HG02763 (cell line): ENCODE data around the gene NME3.

Experiments
- ATAC-seq: cut with Tn5 transposase; IDR thresholded peaks from one replicate; pipeline ENCODE4 v1.9.1; 2021; ENCODE audit warnings: mild to moderate bottlenecking, moderate library complexity; ENCODE audit not compliant: unreplicated experiment

NME3 gene

DNA sequence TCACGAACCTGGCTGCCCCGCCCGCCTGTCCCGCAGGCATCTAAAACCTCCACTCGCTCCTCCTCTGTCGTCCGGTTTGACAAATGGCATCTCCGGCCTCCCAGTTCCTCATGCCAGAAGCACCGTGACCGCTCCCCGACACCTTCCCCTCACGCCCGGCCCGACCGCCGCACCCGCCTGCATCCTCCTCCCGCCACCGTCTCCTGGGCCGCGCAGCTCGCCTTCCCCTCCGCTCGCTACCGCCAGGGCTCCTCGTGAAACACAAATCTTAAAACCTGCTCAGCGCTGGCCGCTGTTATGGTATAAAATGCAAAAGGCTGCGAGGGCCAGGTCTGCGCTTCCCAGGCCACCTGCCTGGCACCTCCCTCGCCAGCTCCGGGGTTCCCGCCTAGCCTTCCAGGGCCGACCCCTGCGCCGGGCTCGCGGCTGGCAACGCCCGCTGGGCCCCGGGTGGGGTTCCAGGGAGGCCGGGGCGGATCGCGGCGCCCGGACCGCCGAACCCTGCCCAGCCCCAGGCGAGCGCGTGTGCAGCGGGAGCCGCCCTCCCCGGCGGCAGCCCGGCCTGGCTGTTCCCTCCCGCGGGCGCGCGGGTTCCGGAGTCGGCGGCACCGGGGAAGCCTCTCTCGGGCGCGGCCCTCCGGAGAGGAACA lies 10.5 kb upstream of the NME3 start:
- ATAC-seq = peak; percentile 1

DNA sequence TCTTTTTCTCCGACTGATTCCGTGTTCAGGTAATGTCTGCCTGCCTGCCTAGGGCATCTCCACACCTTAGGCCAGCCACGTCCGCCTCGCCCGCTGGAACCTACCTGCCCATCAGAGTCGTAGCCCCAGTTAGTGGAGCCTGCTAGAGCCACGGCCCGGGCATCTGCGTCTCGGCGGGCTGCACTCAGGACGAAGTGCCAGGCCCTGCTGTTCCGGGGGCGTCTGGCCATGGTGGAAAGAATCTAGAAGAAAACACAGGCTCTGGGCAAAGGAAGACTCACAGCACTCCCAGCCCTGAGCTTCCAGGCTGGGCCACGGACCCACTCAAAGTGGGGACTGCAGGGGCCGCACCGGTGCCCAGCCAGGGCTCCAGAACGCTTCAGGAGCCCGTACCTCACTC lies 9.9 kb upstream of the NME3 start:
- ATAC-seq = no peak

DNA sequence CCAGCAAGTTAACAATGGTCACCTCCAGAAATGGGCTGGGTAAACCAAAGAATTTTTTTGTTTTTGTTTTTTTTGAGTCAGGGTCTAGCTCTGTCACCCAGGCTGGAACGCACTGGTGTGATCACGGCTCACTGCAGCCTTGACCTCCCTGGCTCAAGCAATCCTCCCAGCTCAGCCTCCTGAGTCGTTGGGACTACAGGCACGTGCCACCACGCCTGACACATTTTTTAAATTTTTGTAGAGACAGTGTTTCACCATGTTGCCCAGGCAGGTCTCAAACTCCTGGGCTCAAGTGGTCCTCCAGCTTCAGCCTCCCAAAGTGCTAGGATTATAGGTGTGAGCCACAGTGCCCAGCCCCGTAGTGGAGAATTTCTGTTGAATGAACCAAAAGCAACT lies 9.3 kb upstream of the NME3 start:
- ATAC-seq = no peak

DNA sequence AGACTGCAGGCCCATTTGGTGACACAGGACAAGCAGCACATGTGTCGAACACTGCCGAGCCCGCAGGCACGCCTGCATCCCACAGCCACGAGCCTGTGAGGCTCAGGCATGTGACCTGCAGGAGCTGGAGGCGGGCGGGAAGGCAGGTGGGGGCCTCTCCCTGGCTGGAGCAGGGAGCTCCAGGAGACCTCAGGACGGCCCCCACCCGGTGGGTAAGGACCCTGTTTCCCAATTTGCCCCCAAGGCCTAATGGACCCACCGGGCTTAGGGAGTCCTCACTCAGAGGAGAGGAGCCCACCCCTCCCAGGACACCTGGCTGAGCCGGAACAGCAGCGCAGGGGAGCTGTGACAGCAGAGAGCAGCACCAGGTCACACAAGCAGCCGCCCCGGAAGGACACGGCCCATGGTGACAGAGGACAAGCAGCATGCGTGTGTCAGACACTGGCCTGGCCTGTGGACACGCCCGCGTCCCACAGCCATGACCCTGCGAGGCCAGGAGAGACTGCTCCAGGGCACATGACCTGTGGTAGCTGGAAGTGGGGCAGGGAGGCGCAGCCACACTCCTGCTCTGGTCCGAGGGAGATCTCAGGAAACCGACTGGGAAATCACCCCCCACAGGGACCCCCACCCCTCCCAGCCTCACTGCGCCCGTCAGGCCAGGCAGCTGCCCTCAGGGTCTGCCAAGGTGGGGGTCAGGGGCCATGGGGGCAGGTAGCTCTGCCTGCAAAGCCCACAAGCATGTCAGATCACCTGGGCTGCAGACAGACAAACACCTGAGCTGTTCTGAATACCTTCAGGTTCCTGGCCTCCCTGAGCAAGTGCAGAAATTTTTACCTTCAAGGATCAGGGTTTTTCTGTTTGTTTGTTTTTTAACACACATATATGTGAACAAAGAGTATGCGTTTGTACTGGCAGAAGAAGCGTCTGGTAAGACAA lies 8.7 kb upstream of the NME3 start:
- no peak for ATAC-seq

DNA sequence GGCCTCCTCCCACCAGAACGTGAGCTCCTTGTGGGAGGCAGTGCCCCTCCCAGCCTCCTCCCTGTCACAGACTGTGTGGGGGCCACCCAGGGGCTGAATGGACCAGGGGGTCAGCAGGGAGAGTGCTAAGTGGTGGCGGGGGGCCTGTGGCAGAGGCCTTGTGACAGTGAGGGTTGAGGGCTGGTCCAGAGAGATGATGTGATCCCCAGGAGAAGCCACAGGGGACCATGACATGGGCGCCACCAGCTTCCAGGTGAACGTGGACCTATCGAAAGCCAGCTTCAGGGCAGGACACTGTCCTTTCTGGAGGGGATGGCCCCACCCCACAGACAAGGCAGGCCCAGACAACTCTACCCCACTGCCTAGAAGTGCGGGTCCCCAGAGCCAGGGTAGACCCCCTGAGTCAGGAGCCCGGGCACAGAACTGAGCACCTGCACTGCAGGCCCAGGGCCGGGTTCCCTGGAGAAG lies 7.9 kb upstream of the NME3 start:
- ATAC-seq = no peak

- ATAC-seq = no peak
These were observed 7.1 kb upstream of the NME3 start for GRCh38 chr16:1778200-1779179.

DNA sequence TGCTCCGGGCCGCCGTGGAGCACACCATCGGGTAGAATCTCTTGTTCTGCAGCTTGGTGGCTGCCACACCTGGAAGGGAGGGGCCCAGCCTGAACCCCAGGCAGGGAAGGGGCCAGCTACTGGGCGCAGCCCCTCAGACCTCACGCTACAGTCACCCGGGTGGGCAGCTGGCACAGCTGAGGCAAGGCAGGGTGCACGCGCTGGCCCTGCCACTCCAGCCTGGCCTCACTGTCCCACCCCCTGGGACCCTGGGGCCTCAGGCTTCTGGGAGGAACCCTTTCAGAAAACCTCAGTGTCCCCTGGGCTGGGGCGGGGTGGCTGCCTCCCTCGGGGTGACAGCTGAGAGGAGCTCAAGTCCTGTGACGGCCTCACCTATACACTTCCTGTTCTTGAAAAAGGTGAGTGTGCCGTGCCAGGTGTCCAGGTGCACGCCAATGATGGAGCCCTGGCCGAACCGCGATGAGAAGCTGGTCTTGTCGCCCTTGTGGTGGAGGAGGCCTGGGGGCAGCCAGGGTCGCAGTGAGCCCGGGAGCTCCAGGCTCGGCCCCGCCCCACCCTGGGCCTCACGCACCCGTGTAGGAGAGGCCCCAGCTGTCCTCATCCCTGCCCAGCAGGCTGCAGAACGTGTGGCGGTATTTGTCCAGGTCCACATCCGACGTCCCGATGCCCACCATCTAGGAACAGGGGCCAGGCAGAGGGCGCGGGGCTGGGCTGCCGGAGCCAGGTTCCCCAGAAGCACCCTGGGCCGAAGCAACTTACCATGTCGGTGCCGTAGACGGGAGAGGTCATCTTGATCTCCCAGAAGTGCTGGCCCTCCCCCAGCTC lies 6.2 kb upstream of the NME3 start:
- ATAC-seq = no peak

DNA sequence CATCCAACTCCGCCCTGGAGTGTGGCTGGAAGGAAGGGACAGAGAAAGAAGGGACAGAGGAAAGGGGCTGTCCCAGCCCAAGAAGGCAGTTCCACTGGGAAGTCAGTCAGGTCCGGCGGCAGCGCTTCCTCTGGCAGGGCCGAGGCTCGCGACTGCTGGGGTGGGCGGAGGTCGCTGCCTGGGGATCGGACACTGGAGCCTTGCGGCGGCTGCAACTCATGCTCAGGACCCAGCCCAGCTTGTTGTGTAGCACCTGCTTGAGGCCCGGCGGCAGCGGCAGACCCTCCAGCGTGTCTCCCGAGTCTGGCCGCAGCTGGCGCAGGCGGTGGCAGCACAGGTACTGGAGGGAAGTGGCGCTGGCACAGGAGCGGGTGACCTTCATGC lies 5.6 kb upstream of the NME3 start:
- no peak for ATAC-seq

GRCh38 chr16:1776672-1776955 lies 5.3 kb upstream of the NME3 start:
- ATAC-seq = no peak

DNA sequence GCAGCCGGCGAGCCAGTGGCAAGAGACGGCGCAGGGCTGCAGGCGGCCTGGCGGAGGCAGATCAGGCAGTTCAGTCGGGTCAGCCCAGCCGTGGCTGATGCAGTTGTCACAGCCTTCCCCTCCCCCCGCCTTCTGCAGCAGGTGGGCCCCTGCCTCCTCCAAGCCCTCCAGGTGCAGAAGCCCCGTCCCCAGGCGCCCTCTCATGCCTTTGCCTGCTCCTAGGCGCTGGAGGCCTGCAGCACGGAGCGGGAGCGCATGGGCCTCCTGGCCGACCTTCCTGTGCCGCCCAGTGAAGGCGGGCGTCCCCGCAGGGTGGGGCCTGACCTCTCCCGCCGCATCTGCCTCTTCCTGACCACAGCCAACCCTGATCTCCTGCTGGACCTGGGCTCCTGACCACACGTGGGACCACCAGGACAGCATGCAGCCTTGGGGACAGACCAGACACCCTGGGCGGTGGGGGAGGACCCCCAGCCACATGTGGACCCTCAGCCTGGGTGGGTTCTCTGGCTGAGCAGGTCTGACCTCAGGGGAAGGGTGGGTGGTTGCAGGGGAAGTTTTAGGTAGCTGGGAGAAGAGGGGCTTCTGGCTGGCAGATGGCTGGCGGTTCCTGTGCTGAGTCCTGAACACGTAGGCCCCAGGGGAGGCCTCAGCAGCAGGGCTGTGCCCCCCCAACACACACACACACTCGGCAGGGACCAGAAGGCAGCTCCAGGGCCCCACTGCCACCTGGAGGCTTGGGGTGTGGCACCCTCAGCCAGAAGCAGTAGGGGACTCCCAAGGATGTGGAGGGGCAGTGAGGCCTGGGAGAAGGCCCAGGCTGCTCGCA lies 4.7 kb upstream of the NME3 start:
- no peak for ATAC-seq

- ATAC-seq = no peak
These were observed 3.9 kb upstream of the NME3 start for GRCh38 chr16:1775006-1775845.

DNA sequence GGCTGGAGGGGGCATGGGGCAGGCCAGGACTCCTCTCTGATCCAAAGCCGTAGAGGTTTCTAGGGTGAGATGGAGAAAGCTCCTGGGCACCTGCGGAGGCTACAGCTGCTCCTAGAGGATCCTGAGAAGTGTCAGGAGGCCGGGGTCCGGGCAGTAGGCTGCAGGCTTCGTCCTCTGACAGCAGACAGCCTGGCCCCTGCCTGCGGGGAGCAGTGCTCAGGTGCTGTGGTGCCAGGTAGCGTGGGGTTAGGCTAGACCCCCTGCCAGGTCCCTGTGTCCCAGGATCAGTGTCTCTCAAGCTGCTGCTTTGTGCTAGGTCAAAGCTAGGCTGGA lies 3.1 kb upstream of the NME3 start:
- no peak for ATAC-seq

DNA sequence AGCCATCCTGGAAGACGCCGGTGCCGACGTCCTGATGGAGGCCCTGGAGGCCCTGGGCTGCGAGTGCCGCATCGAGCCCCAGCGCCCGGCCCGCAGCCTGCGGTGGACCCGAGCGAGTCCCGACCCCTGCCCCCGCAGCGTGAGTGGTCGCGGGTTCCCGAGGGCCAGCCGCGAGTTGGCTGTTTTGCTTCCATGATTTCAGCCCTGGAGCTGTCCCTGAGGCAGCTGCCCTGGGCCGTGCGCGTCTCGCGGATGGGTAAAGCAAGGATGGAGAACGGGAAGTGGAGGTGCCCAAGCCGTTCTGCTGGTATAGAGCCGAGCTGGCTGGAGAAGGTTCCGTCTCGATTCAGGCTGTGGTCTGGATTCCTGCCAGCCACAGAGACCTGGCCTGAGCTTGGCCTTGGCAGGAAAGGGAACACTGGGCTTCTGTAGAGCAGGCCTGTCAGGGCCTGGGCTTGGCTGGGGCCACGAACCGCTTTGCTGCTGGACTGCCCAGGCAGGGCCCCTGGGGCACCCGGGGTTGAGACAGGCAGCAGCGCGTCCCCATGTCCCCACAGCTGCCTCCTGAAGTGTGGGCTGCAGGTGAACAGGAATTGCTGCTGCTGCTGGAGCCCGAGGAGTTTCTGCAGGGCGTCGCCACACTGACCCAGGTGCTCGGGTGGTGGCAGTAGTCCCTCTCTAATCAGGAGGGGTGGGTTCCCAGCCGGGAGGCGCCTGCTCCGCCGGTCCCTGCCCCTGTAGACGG lies 2.5 kb upstream of the NME3 start:
- ATAC-seq = no peak

DNA sequence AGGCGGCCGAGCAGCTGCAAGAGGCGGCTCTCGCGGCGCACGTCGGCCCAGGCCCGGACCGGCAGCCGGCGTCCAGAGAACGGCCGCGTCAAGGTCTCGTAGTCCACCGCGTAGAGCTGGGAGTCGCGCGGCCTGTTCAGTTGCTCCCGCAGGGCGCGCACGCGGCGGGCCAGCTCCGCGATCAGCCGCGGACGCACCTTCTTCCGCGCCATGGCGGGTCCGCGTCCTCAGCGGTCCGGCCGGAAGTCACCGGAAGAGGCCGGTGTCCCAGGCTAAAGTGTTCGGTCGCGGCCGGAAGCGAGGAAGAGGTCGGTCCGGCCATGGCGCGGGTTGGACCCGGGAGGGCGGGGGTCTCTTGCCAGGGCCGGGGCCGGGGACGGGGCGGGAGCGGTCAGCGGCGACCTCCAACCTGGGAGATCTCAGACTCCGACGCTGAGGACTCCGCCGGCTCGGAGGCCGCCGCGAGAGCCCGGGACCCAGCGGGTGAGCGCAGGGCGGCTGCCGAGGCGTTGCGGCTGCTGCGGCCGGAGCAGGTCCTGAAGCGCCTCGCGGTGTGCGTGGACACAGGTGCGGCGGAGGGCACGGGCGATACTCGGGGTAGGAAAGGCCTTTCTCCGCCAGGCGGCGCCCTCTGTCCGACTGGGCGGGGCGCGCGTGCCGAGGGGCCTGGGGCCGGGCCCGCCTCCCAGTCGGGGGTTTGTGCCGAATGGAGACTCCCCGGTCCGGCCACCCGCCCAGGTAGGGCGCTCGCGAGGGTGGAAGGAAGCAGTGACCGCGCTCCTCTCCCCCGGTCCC lies 1.8 kb upstream of the NME3 start, which contains the start of gene MRPS34:
TSS of gene MRPS34 (minus strand) at position 227 of the 795 bp plus-strand sequence. CDS start at position 212, 15 bp downstream.
- peak; percentile 49 for ATAC-seq

GRCh38 chr16:1772362-1772907 lies 1.1 kb upstream of the NME3 start, which contains the start of gene EME2:
Gene EME2, plus strand, starts transcription at chr16:1772810. Its CDS starts 418 bp downstream, at chr16:1773228.
- peak; percentile 7 for ATAC-seq

GRCh38 chr16:1771864-1772361 lies 570 bp upstream of the NME3 start:
- no peak for ATAC-seq
